GM10847 (cell line): ENCODE data around the gene NFIX.

ENCODE experiments used
- POLR2A ChIP-seq: IDR thresholded peaks from 2 replicates; pipeline ENCODE4 v1.6.1; 2011; ENCODE audit not compliant: insufficient read length; ENCODE audit errors: extremely low read depth

The NFIX gene

GRCh38 chr19:13047374-13047773 lies 52.1 kb downstream of the NFIX start:
- no peak for TF ChIP-seq POLR2A

- TF ChIP-seq POLR2A = no peak
Measured at GRCh38 chr19:13050274-13050673, 55.0 kb downstream of the NFIX start.

GRCh38 chr19:13051557-13052165 lies 56.4 kb downstream of the NFIX start:
- TF ChIP-seq POLR2A = no peak

- no peak for TF ChIP-seq POLR2A
Measured at GRCh38 chr19:13052447-13053175, 57.3 kb downstream of the NFIX start.

- no peak for TF ChIP-seq POLR2A
Measured at GRCh38 chr19:13053238-13053637, 58.0 kb downstream of the NFIX start.

GRCh38 chr19:13053761-13054625 lies 58.7 kb downstream of the NFIX start:
- no peak for TF ChIP-seq POLR2A

GRCh38 chr19:13054626-13055212 lies 59.4 kb downstream of the NFIX start:
- TF ChIP-seq POLR2A = no peak

- TF ChIP-seq POLR2A = no peak
Measured at GRCh38 chr19:13055213-13056051, 60.2 kb downstream of the NFIX start.

GRCh38 chr19:13056052-13056660 lies 60.9 kb downstream of the NFIX start:
- TF ChIP-seq POLR2A = no peak

GRCh38 chr19:13057147-13057572 lies 61.9 kb downstream of the NFIX start:
- TF ChIP-seq POLR2A = no peak

GRCh38 chr19:13057744-13058143 lies 62.5 kb downstream of the NFIX start:
- no peak for TF ChIP-seq POLR2A

GRCh38 chr19:13058951-13059660 lies 63.8 kb downstream of the NFIX start:
- TF ChIP-seq POLR2A = no peak

GRCh38 chr19:13060233-13060963 lies 65.1 kb downstream of the NFIX start:
- no peak for TF ChIP-seq POLR2A
